ENCODE results near the gene ZNF70. TPM values are rescaled to one million over a fixed set of nuclear protein-coding genes. Genes with fewer than 3 reads are reported as not detected.

The ZNF70 gene
- total and polyA plus RNA-seq, 9 of the 15 experiments (the other 6 are each of a cell fraction or from before 2014, with no cell fraction given) = 0.14 to 3.3 (median 1.4) TPM

DNA sequence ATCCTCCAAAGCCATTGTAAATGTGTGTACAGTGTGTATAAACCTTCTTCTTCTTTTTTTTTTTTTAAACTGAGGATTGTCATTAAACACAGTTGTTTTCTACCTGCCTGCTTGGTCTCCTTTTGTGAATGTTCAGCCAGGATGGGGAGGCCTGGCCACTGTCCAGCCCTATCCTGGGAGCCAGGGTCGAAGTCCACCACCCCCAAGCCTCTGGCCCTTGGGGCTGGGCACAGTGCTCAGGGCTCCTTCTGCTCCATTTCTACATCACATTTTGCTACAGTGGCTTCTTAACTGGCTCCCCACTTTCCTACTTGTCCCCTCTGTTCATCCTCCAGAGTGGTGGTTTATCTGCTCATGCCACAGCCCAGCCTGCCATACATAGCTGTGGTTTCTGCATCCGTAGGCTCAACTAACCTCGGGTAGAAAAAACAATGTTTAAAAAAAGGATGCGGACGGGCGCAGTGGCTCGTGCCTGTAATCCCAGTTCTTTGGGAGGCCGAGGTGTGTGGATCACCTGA is 33.4 kb upstream of the ZNF70 start:
- 53% methylated on average over 7 of the region's 8 CpGs for WGBS (ENCODE audit: insufficient coverage, low coverage, missing lambda C conversion rate)

More for the DNA sequence above, 33.4 kb upstream of the ZNF70 start:
- no peak for DNase-seq (ENCODE audit: extremely low read depth in 1 of 4, low spot score in 3 of 4)
- no TSS peak for BruUV-seq (replicated peaks)
- Histone ChIP-seq H2AFZ (ENCODE audit: low read depth, low read length) (no peak overlapping the region), H3K36me3 (ENCODE audit: control insufficient read depth, insufficient read depth, low read length) (peaks cover 6% of the 10 kb centered on the region; the same call in 2 of the 3 replicates), H3K27ac (ENCODE audit: extremely low read depth, low read depth, low read length) (no peak overlapping the region), H3K79me2 (ENCODE audit: control insufficient read depth, insufficient read depth, low read length) (peaks cover 21% of the 10 kb centered on the region), H3K9me3 (replicated peaks; ENCODE audit: control insufficient read depth, insufficient read depth, low read depth, low read length) (no peaks in the 10 kb centered on the region), H4K20me1 (replicated peaks; ENCODE audit: control insufficient read depth, insufficient read depth, low read length) (peaks cover 8% of the 10 kb centered on the region), H3K27me3 (ENCODE audit: control insufficient read depth in 2 of 2, insufficient read depth in 2 of 2, low read length in 2 of 2) (no peaks in the 10 kb centered on the region), H3K9me1 (ENCODE audit: control insufficient read depth, insufficient read depth, low read length) (no peaks in the 10 kb centered on the region), H3K9ac (ENCODE audit: insufficient read depth in 1 of 2, low read depth in 2 of 2, low read length in 2 of 2) (peak overlapping the region in 1 of 2 experiments; percentile 64; a peak in 1 of 4 replicates), H3K4me1 (replicated peaks in 1 of 2; ENCODE audit: control insufficient read depth in 2 of 2, insufficient read depth in 2 of 2, low read length in 2 of 2) (peaks cover 13 to 29% of the 10 kb centered on the region in 2 experiments; a peak in 4 of 5 replicates), H3K4me3 (no peak overlapping the region), H3K4me2 (ENCODE audit: insufficient read depth, low read length) (no peak overlapping the region)
- no peak for FAIRE-seq
- no peak for ATAC-seq
- POLR2A ChIA-PET = interaction anchor here (0.9 to 1.0 kb wide), 2 partner anchors 10 to 19 kb away, joined by 3 read pairs; no protein-coding TSS in a partner anchor
- CTCF ChIA-PET (ENCODE audit: low intra/inter-chr PET ratio) = no interaction called here
- in situ Hi-C loops (cut with MboI) (no loop called here), intact Hi-C loops (cut with micrococcal nuclease) (no loop called here)
- no peak for TF ChIP-seq ZNF146 (CRISPR knock-in tag; IDR thresholded peaks at IDR 0.05; ENCODE audit: unreplicated experiment)
- TF ChIP-seq ZNF408 (CRISPR knock-in tag; IDR thresholded peaks at IDR 0.05; ENCODE audit: low read depth) = no peak
- no peak for TF ChIP-seq ZNF280A (IDR thresholded peaks at IDR 0.05; ENCODE audit: low read depth, partially characterized antibody)
- TF ChIP-seq, protein P1, sequence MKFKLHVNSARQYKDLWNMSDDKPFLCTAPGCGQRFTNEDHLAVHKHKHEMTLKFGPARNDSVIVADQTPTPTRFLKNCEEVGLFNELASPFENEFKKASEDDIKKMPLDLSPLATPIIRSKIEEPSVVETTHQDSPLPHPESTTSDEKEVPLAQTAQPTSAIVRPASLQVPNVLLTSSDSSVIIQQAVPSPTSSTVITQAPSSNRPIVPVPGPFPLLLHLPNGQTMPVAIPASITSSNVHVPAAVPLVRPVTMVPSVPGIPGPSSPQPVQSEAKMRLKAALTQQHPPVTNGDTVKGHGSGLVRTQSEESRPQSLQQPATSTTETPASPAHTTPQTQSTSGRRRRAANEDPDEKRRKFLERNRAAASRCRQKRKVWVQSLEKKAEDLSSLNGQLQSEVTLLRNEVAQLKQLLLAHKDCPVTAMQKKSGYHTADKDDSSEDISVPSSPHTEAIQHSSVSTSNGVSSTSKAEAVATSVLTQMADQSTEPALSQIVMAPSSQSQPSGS (CRISPR knock-in tag; IDR thresholded peaks at IDR 0.05) = no peak
- no peak for TF ChIP-seq SNAPC5 (CRISPR knock-in tag; IDR thresholded peaks at IDR 0.05)
- no peak for TF ChIP-seq JUNB (CRISPR knock-in tag; conservative IDR thresholded peaks at IDR 0.05)

Measured in K562 (cell line).